K562 (cell line): ENCODE measurements around the gene POLR1A.

ENCODE experiments used
- AFF1 ChIP-seq, 2 experiments: fragments of 450-650 bp; IDR thresholded peaks; 2 replicates each; pipeline ENCODE4 v1.6.1; 2018; ENCODE audit warnings: mild to moderate bottlenecking in 2 of 2, low read depth in 1 of 2; ENCODE audit not compliant: partially characterized antibody in 2 of 2
- CREM ChIP-seq: IDR thresholded peaks from 2 replicates; pipeline ENCODE4 v1.6.1; 2014; ENCODE audit warnings: antibody characterized with exemption, low read depth
- ERF ChIP-seq: fragments of 450-650 bp; formaldehyde crosslinking; IDR thresholded peaks from 2 replicates; pipeline ENCODE4 v1.4.0; 2020; ENCODE audit warnings: mild to moderate bottlenecking, mixed read lengths
- HMGN3 ChIP-seq: IDR thresholded peaks from 2 replicates; pipeline ENCODE4 v1.6.1; 2011; ENCODE audit warnings: borderline replicate concordance, low read depth, mild to moderate bottlenecking, mixed read lengths, low read length; ENCODE audit not compliant: insufficient read length; ENCODE audit errors: extremely low read depth
- RBBP5 ChIP-seq: fragments of 200-600 bp; sonication (generic); IDR thresholded peaks from 2 replicates; pipeline ENCODE4 v1.6.1; 2012; ENCODE audit warnings: borderline replicate concordance, mild to moderate bottlenecking, low read length, control low read depth, inconsistent platforms; ENCODE audit not compliant: insufficient read depth, poor library complexity, severe bottlenecking
- STAG1 ChIP-seq: sonication (generic); formaldehyde crosslinking; IDR thresholded peaks from 2 replicates; pipeline ENCODE4 v1.5.0; 2020; ENCODE audit warnings: missing genetic modification reagents, borderline replicate concordance
- ZNF24 ChIP-seq: fragments of 450-650 bp; IDR thresholded peaks from 2 replicates; pipeline ENCODE4 v1.6.1; 2016
- ZNF445 ChIP-seq: fragments of 250-450 bp; sonication (Bioruptor Pico); IDR thresholded peaks from 2 replicates; pipeline ENCODE4 v1.4.0; 2020; ENCODE audit warnings: low read depth, mild to moderate bottlenecking, moderate library complexity
- ZNF57 ChIP-seq: fragments of 450-650 bp; formaldehyde crosslinking; IDR thresholded peaks from 2 replicates; pipeline ENCODE4 v1.4.0; 2020; ENCODE audit warnings: mild to moderate bottlenecking, moderate library complexity
- ZNF583 ChIP-seq: fragments of 250-450 bp; sonication (Bioruptor Pico); IDR thresholded peaks from 2 replicates; pipeline ENCODE4 v1.4.0; 2020
- ZNF766 ChIP-seq: fragments of 200-800 bp; sonication (Bioruptor generic); conservative IDR thresholded peaks from 2 replicates; pipeline ENCODE4 v1.6.1; 2016; ENCODE audit warnings: missing genetic modification characterization, missing compliant biosample characterization
- TF ChIP-seq, protein P1 (sequence below), 3 experiments: IDR thresholded peaks in 2 of 3; conservative IDR thresholded peaks in 1 of 3; 2 replicates each; pipeline ENCODE4 v1.5.1; 2011 to 2012; ENCODE audit warnings: low read length in 3 of 3, mild to moderate bottlenecking in 3 of 3, control low read depth in 2 of 3, improper control_type of control experiment in 1 of 3, inconsistent platforms in 1 of 3, low read depth in 1 of 3, mixed read lengths in 1 of 3, moderate library complexity in 1 of 3; ENCODE audit not compliant: insufficient read depth in 2 of 3
- TF ChIP-seq, protein P2 (sequence below), 2 experiments: fragments of 450-650 bp in 1 of 2; sonication (generic) in 1 of 2; formaldehyde crosslinking in 1 of 2; IDR thresholded peaks in 1 of 2; conservative IDR thresholded peaks in 1 of 2; 2 replicates each; pipeline versions ENCODE4 v1.6.1 to v1.8.1; 2016 to 2023; ENCODE audit warnings: mild to moderate bottlenecking in 2 of 2, moderate library complexity in 2 of 2, inconsistent platforms in 1 of 2, missing genetic modification reagents in 1 of 2

DNA sequence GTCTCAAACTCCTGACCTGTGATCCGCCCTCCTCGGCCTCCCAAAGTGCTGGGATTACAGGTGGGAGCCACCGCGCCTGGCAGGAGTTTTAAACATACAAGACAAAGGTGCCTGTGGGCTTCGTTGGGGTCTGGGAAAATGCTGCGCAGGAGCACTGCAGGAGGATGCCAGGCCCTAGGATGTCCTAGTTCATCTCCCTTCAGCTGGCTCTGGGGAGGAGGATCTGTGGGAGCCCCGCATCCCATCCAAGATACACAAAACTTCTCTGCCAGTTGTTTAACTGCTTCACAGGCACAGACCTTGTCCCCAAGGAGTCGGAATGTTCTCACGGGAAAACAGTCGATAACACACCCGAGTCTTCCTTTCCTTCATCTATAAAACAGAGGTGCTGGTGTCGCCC is 89.1 kb downstream of the POLR1A start:
- TF ChIP-seq, protein P1, sequence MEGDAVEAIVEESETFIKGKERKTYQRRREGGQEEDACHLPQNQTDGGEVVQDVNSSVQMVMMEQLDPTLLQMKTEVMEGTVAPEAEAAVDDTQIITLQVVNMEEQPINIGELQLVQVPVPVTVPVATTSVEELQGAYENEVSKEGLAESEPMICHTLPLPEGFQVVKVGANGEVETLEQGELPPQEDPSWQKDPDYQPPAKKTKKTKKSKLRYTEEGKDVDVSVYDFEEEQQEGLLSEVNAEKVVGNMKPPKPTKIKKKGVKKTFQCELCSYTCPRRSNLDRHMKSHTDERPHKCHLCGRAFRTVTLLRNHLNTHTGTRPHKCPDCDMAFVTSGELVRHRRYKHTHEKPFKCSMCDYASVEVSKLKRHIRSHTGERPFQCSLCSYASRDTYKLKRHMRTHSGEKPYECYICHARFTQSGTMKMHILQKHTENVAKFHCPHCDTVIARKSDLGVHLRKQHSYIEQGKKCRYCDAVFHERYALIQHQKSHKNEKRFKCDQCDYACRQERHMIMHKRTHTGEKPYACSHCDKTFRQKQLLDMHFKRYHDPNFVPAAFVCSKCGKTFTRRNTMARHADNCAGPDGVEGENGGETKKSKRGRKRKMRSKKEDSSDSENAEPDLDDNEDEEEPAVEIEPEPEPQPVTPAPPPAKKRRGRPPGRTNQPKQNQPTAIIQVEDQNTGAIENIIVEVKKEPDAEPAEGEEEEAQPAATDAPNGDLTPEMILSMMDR (IDR thresholded peaks at IDR 0.05 in 2 of 3, conservative IDR thresholded peaks at IDR 0.05 in 1 of 3; ENCODE audit: insufficient read depth in 2 of 3, low read depth in 1 of 3, low read length in 3 of 3), result no peak
- TF ChIP-seq ERF (CRISPR knock-in tag) (no peak), ZNF24 (no peak), STAG1 (CRISPR knock-in tag) (no peak), ZNF766 (no peak), RBBP5 (no peak), AFF1 (IDR thresholded peaks at IDR 0.05; ENCODE audit: low read depth in 1 of 2, partially characterized antibody in 2 of 2) (no peak), CREM (no peak), ZNF57 (no peak), ZNF445 (CRISPR knock-in tag) (no peak), HMGN3 (no peak), ZNF583 (CRISPR knock-in tag) (no peak)
- TF ChIP-seq, protein P2, sequence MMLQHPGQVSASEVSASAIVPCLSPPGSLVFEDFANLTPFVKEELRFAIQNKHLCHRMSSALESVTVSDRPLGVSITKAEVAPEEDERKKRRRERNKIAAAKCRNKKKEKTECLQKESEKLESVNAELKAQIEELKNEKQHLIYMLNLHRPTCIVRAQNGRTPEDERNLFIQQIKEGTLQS (IDR thresholded peaks at IDR 0.05), result no peak
- TF ChIP-seq, protein P2 (CRISPR knock-in tag; conservative IDR thresholded peaks at IDR 0.05), result no peak
